Chondrocyte (in vitro differentiated cells): ENCODE data around the gene ARMH1. TPM values are rescaled to one million over a fixed set of nuclear protein-coding genes. Genes with fewer than 3 reads are reported as not detected.
A peak's percentile ranks its signal among the peaks of the same experiment; 100 is the strongest.

ENCODE experiments used
- DNase-seq: peaks from one replicate; pipeline ENCODE4 v3.0.0; 2021; ENCODE audit warnings: mixed read lengths, low spot score
- H3K27ac Mint-ChIP-seq: one replicate; pipeline ENCODE4 v1.8.0; 2021; ENCODE audit warnings: mild to moderate bottlenecking, moderate library complexity, mixed read lengths; ENCODE audit not compliant: unreplicated experiment
- H3K27me3 Mint-ChIP-seq: 2 replicates; pipeline ENCODE4 v1.8.0; 2021; ENCODE audit warnings: low read depth, mixed read lengths
- H3K36me3 Mint-ChIP-seq: 2 replicates; pipeline ENCODE4 v1.8.0; 2021; ENCODE audit warnings: low read depth, mixed read lengths
- H3K4me1 Mint-ChIP-seq: 2 replicates; pipeline ENCODE4 v1.8.0; 2021; ENCODE audit warnings: low read depth, mild to moderate bottlenecking, mixed read lengths
- H3K4me3 Mint-ChIP-seq: one replicate; pipeline ENCODE4 v1.8.0; 2021; ENCODE audit warnings: mild to moderate bottlenecking, moderate library complexity, mixed read lengths; ENCODE audit not compliant: unreplicated experiment
- H3K9me3 Mint-ChIP-seq: 2 replicates; pipeline ENCODE4 v1.8.0; 2021; ENCODE audit warnings: low read depth, mixed read lengths
- long read RNA-seq: library from polyadenylated mRNA; stranded (forward); transcript quantifications from one replicate; pipeline ENCODE4 v2.0.0, GENCODE V29; 2021
- total RNA-seq: library from RNA; stranded (reverse); gene quantifications from 3 replicates; pipeline ENCODE4 v1.2.1, GENCODE V29; 2021
- TF ChIP-seq, protein P1 (sequence below): fragments of 200-600 bp; sonication (generic); IDR thresholded peaks from 2 replicates; pipeline ENCODE4 v1.5.0; 2021; ENCODE audit warnings: antibody characterized with exemption, mild to moderate bottlenecking, moderate library complexity

Gene ARMH1
- 1.3 to 2.1 TPM (median 1.7 TPM) in 3 replicates for total RNA-seq
- long read RNA-seq, partial matches to known transcripts: 1 of 3 reads
- long read RNA-seq, other reads (novel, unspliced or antisense): 2 of 3 reads

- Mint-ChIP-seq H3K27me3 (no peaks in the 10 kb centered on the region), H3K4me3 (peak within 1 kb of the TSS; percentile 82), H3K27ac (peak within 1 kb of the TSS; percentile 96), H3K9me3 (no peaks in the 10 kb centered on the region), H3K4me1 (peaks cover 29% of the 10 kb centered on the region), H3K36me3 (peaks cover 2% of the 10 kb centered on the region)
- TF ChIP-seq, protein P1, sequence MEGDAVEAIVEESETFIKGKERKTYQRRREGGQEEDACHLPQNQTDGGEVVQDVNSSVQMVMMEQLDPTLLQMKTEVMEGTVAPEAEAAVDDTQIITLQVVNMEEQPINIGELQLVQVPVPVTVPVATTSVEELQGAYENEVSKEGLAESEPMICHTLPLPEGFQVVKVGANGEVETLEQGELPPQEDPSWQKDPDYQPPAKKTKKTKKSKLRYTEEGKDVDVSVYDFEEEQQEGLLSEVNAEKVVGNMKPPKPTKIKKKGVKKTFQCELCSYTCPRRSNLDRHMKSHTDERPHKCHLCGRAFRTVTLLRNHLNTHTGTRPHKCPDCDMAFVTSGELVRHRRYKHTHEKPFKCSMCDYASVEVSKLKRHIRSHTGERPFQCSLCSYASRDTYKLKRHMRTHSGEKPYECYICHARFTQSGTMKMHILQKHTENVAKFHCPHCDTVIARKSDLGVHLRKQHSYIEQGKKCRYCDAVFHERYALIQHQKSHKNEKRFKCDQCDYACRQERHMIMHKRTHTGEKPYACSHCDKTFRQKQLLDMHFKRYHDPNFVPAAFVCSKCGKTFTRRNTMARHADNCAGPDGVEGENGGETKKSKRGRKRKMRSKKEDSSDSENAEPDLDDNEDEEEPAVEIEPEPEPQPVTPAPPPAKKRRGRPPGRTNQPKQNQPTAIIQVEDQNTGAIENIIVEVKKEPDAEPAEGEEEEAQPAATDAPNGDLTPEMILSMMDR: peak; percentile 45
- DNase-seq: peak; percentile 100
Observed at GRCh38 chr1:44674113-44675000, at the start of gene ARMH1, which contains the start of gene TMEM53. TSS of gene ARMH1 (plus strand) at chr1:44674714. CDS start at chr1:44689698, 14,984 bp downstream. TSS of gene TMEM53 (minus strand) at chr1:44674481. CDS start at chr1:44674391, 90 bp downstream.

GRCh38 chr1:44625348-44625747 is 49.2 kb upstream of the ARMH1 start:
- H3K4me3 Mint-ChIP-seq: no peak overlapping the region
- no peaks in the 10 kb centered on the region for H3K36me3 Mint-ChIP-seq
- TF ChIP-seq, protein P1: no peak
- H3K4me1 Mint-ChIP-seq: no peaks in the 10 kb centered on the region
- H3K9me3 Mint-ChIP-seq: no peaks in the 10 kb centered on the region
- DNase-seq: no peak
- no peak overlapping the region for H3K27ac Mint-ChIP-seq
- no peaks in the 10 kb centered on the region for H3K27me3 Mint-ChIP-seq

- TF ChIP-seq, protein P1: no peak
- Mint-ChIP-seq H3K27me3 (no peaks in the 10 kb centered on the region), H3K4me3 (no peak overlapping the region), H3K27ac (no peak overlapping the region), H3K4me1 (peaks cover 26% of the 10 kb centered on the region), H3K36me3 (peaks cover 1% of the 10 kb centered on the region), H3K9me3 (no peaks in the 10 kb centered on the region)
- no peak for DNase-seq
Observed at GRCh38 chr1:44628962-44629756, 45.4 kb upstream of the ARMH1 start.

GRCh38 chr1:44630116-44630515 is 44.4 kb upstream of the ARMH1 start:
- peaks cover 36% of the 10 kb centered on the region for H3K4me1 Mint-ChIP-seq
- no peak for DNase-seq
- TF ChIP-seq, protein P1: no peak
- peaks cover 5% of the 10 kb centered on the region for H3K36me3 Mint-ChIP-seq
- H3K27ac Mint-ChIP-seq: no peak overlapping the region
- H3K9me3 Mint-ChIP-seq: no peaks in the 10 kb centered on the region
- no peaks in the 10 kb centered on the region for H3K27me3 Mint-ChIP-seq
- H3K4me3 Mint-ChIP-seq: no peak overlapping the region

DNA sequence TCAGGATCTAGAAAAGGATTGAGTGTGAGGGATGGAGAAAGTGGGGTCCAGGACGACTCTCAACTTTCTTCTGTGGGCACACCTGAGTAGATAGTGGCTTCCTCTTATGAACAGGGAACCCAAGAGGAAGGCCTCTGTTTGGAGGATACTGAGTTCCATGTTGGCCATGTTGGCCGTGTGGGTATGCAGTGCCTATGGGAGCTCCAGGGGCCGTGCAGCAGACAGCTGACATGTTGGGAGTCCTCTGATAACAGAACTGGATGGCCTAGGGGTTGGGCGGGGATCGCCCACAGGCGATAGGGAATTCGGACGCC is 43.2 kb upstream of the ARMH1 start:
- Mint-ChIP-seq H3K36me3 (peaks cover 12% of the 10 kb centered on the region), H3K4me3 (peak overlapping the region; percentile 83), H3K4me1 (peaks cover 36% of the 10 kb centered on the region), H3K9me3 (no peaks in the 10 kb centered on the region), H3K27me3 (no peaks in the 10 kb centered on the region), H3K27ac (peak overlapping the region; percentile 91)
- TF ChIP-seq, protein P1: no peak
- no peak for DNase-seq
